Measurements from ENCODE around the gene OCSTAMP. TPM values are rescaled to one million over a fixed set of nuclear protein-coding genes. Genes with fewer than 3 reads are reported as not detected.

Gene OCSTAMP
- total and polyA plus RNA-seq, 12 donors, result not detected

- H3K4me3 ChIP-seq, result no peak overlapping the region
- no peak for TF ChIP-seq CTCF (IDR thresholded peaks at IDR 0.05)
- no peaks in the 10 kb centered on the region for H3K36me3 ChIP-seq
- H3K9me3 ChIP-seq, result peaks cover 0 to 5% (median 0%) of the 10 kb centered on the region in 11 donors
- WGBS, 2 donors, result 96 to 98% methylated on average over 5 of the region's 5 CpGs
- DNase-seq (no peak), ATAC-seq (no peak)
- peaks cover 0 to 6% (median 0%) of the 10 kb centered on the region in 9 donors for H3K4me1 ChIP-seq
- H3K27me3 ChIP-seq, result peaks cover 0 to 2% (median 0%) of the 10 kb centered on the region in 7 donors
- H3K27ac ChIP-seq, result no peak overlapping the region
- intact Hi-C loops (cut with DNase I), result no loop called here
Observed at GRCh38 chr20:46586724-46587123, 36.3 kb upstream of the OCSTAMP start.

- no peak for DNase-seq
- Histone ChIP-seq H3K27ac (no peak overlapping the region), H3K4me3 (no peak overlapping the region), H3K27me3 (peaks cover 0 to 2% (median 0%) of the 10 kb centered on the region in 7 donors), H3K9me3 (peaks cover 0 to under 1% (median 0%) of the 10 kb centered on the region in 11 donors), H3K4me1 (peaks cover 0 to 4% (median 0%) of the 10 kb centered on the region in 9 donors), H3K36me3 (no peaks in the 10 kb centered on the region)
- no peak for ATAC-seq
- no peak for TF ChIP-seq CTCF (IDR thresholded peaks at IDR 0.05)
- intact Hi-C loops (cut with DNase I), result no loop called here
- 51 to 58% methylated on average over 2 of the region's 2 CpGs for WGBS, 2 donors
Observed at GRCh38 chr20:46584508-46584907, 34.1 kb upstream of the OCSTAMP start.

- Histone ChIP-seq H3K4me3 (no peak overlapping the region), H3K27ac (no peak overlapping the region), H3K9me3 (no peaks in the 10 kb centered on the region), H3K27me3 (peaks cover 0 to 2% (median 0%) of the 10 kb centered on the region in 7 donors), H3K4me1 (no peaks in the 10 kb centered on the region), H3K36me3 (no peaks in the 10 kb centered on the region)
- intact Hi-C loops (cut with DNase I), result no loop called here
- WGBS, 2 donors, result 71% methylated on average over 17 of the region's 17 CpGs
- no peak for TF ChIP-seq CTCF (IDR thresholded peaks at IDR 0.05)
- no peak for DNase-seq
- ATAC-seq, result no peak
Observed at GRCh38 chr20:46583411-46584214, 33.2 kb upstream of the OCSTAMP start.

GRCh38 chr20:46582648-46583047, 32.2 kb upstream of the OCSTAMP start:
- WGBS, 2 donors, result 89% methylated on average over 5 of the region's 5 CpGs
- H3K4me1 ChIP-seq, result no peaks in the 10 kb centered on the region
- ATAC-seq (no peak), DNase-seq (no peak)
- H3K27me3 ChIP-seq, result peaks cover 0 to 2% (median 0%) of the 10 kb centered on the region in 7 donors
- H3K4me3 ChIP-seq, result no peak overlapping the region
- no peak for TF ChIP-seq CTCF (IDR thresholded peaks at IDR 0.05)
- intact Hi-C loops (cut with DNase I), result no loop called here
- H3K9me3 ChIP-seq, result no peaks in the 10 kb centered on the region
- no peak overlapping the region for H3K27ac ChIP-seq
- no peaks in the 10 kb centered on the region for H3K36me3 ChIP-seq
